Kidney epithelial cell (primary cell): ENCODE measurements around the gene PIEZO2. TPM values are rescaled to one million over a fixed set of nuclear protein-coding genes. Genes with fewer than 3 reads are reported as not detected.

Experiments used
- DNase-seq: peaks from one replicate; pipeline ENCODE4 v3.0.0-alpha.2; 2010; ENCODE audit warnings: low read depth
- H3K27me3 ChIP-seq: 2 replicates; pipeline ENCODE4 v1.6.0; 2011; ENCODE audit warnings: low read length; ENCODE audit not compliant: control insufficient read depth, insufficient read depth
- H3K36me3 ChIP-seq: 2 replicates; pipeline ENCODE4 v1.5.1; 2011; ENCODE audit warnings: low read length; ENCODE audit not compliant: control insufficient read depth, insufficient read depth
- H3K4me3 ChIP-seq: 2 replicates; pipeline ENCODE4 v1.5.1; 2011; ENCODE audit warnings: low read depth, mild to moderate bottlenecking, control low read depth, low read length
- CTCF ChIP-seq: IDR thresholded peaks from 2 replicates; pipeline ENCODE4 v1.5.1; 2011; ENCODE audit warnings: mild to moderate bottlenecking, moderate library complexity, low read length, control low read depth, inconsistent platforms; ENCODE audit not compliant: insufficient read depth, poor library complexity, severe bottlenecking
- total RNA-seq: library from RNA; depleted of rRNA; stranded (reverse); fragments of >200 nt; gene quantifications from 2 replicates; pipeline ENCODE4 v1.2.3, GENCODE V29; 2015

PIEZO2 gene
- total RNA-seq, 1 donor from 2014 or later, result 1.8 TPM

GRCh38 chr18:10843565-10843964 lies 305.8 kb downstream of the PIEZO2 start:
- Histone ChIP-seq H3K27me3 (no peaks in the 10 kb centered on the region), H3K4me3 (no peak overlapping the region), H3K36me3 (no peaks in the 10 kb centered on the region)
- DNase-seq, result no peak
- no peak for TF ChIP-seq CTCF

- no peaks in the 10 kb centered on the region for H3K27me3 ChIP-seq
- H3K4me3 ChIP-seq, result no peak overlapping the region
- no peak for DNase-seq
- TF ChIP-seq CTCF, result no peak
- no peaks in the 10 kb centered on the region for H3K36me3 ChIP-seq
Observed at GRCh38 chr18:10842861-10843260, 306.5 kb downstream of the PIEZO2 start.

- no peak overlapping the region for H3K4me3 ChIP-seq
- TF ChIP-seq CTCF, result no peak
Observed at GRCh38 chr18:10842371-10842770, 307.0 kb downstream of the PIEZO2 start.

GRCh38 chr18:10841203-10841602 lies 308.2 kb downstream of the PIEZO2 start:
- no peak for TF ChIP-seq CTCF
- Histone ChIP-seq H3K4me3 (no peak overlapping the region), H3K36me3 (no peaks in the 10 kb centered on the region), H3K27me3 (no peaks in the 10 kb centered on the region)
- no peak for DNase-seq

More at GRCh38 chr18:10842371-10842770, 307.0 kb downstream of the PIEZO2 start:
- no peaks in the 10 kb centered on the region for H3K36me3 ChIP-seq
- DNase-seq, result no peak
- H3K27me3 ChIP-seq, result no peaks in the 10 kb centered on the region

GRCh38 chr18:10840743-10841142 lies 308.6 kb downstream of the PIEZO2 start:
- TF ChIP-seq CTCF, result no peak
- DNase-seq, result no peak
- no peaks in the 10 kb centered on the region for H3K27me3 ChIP-seq
- no peak overlapping the region for H3K4me3 ChIP-seq
- H3K36me3 ChIP-seq, result no peaks in the 10 kb centered on the region

- no peak for DNase-seq
- Histone ChIP-seq H3K4me3 (no peak overlapping the region), H3K27me3 (no peaks in the 10 kb centered on the region), H3K36me3 (no peaks in the 10 kb centered on the region)
- TF ChIP-seq CTCF, result no peak
Observed at GRCh38 chr18:10839421-10839820, 309.9 kb downstream of the PIEZO2 start.
